ENCODE data around the gene ABCA7.
A peak's percentile ranks its signal among the peaks of the same experiment; 100 is the strongest.

ABCA7 gene

DNA sequence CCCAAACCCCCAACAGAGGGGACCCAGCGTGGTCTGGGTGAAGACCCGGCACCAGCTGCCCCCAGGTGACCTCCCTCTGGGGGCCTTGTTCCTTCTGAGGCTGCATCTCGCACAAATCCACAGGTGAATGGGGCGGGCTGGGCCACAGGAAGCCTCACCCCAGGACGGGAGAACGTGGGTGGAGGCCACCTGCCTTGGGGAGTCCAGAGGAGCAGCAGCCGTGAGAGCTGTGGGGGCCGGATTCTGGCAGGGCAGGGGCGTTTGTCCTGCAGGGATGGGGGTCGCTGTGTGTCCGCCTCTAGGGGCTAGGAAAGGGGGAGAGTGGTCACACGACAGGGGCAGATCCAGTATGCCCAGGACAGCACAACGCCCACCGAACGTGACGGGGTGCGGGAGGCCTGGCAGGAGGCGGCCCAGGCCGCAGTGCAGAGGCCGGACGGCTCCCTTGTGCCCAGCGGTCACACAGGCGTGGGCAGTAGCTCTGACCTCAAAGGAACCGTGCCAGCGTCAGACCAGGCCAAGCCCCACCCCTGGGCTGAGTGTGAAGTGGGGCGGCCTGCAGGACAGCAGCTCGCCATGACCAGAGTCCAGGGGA, 48.6 kb downstream of the ABCA7 start:
- ATAC-seq, result peak; percentile 6

DNA sequence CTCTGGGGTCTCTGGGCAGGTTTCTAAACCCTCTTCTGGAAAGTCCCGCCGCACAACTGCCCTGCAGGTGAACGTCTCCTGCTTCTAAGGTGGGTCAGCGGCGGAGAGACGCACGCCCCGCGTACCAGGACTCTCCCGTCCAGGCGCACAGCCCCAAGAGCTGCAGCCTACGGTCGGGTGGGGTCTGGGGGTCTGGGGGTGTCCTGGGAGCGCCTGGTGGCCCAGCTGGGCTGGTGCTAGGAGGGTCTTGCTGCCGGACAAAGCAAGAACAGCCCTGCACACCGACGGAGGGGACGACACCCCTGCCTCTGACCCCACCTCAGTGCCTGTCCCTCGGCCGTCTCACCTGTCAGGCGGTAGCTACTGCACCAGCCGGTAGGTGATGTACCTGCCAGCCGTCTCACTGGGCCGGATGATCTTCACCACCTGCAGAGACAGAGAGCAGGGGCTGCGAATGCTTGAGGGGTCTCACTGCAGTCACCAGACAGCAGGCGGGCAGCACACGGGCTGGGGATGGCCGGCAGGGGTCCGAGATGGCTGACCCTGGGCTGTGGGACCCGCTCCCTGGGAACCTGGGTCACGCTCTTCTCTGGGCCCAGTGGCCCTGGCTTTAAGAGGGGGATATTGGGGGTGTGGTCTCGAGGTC, 49.3 kb downstream of the ABCA7 start:
- no peak for ATAC-seq

DNA sequence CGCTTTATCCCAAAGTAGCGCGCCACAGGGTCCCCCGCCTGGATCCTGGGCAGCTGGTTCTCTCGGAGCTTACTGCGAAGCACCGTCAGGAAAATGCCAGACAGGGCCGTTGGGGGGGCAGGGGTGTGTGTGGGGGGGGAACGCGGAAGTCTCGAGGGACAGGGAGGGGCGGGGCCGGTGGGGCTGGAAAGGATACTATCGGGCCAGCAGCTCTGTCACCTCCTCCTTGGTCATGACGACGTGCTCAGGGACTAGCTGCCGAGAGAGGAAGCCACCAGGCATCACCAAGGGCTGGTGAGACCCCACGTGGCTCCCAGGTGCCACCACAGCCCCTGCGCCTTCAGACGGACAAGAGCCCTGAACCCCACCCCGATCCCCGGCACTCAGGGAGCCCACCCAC, 50.0 kb downstream of the ABCA7 start:
- ATAC-seq, result no peak

DNA sequence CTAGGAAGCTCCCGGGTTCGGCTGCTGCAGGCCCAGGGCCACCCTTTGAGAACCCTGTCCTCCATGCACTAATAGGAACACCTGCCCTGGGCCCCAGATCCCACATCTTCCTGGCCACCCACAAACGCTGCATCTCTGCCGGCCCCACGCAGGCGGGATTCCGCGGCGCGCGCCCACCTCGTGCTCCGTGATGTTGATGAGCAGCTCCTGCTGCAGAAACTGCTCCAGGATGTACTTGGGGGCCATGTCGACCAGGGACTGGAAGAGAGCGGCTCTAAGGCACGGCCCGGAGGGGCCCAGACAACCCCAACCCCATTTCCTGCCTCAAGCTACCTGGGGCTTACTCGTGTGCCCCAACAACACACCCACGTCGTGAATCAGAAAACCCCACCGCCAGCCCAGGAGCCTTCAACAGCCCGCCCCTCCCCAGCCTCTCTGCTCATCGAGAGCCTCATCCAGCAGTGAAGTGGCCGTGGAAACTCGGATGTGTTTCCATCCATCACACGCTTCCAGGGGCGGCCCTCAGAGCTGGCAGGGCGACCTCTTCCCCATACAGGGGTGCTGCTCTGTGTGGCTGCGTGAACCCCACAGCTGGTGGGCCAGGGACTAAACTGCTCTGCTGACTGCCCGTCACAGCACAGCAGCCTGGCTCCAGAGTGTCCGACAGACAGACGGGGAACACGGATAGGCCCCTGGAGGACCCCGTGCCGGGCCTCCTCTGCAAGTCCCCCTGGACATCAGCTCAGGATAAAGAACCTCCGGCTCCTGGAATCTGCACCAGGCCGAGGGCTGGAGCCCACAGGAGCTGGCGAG, 51.0 kb downstream of the ABCA7 start:
- ATAC-seq, result no peak

DNA sequence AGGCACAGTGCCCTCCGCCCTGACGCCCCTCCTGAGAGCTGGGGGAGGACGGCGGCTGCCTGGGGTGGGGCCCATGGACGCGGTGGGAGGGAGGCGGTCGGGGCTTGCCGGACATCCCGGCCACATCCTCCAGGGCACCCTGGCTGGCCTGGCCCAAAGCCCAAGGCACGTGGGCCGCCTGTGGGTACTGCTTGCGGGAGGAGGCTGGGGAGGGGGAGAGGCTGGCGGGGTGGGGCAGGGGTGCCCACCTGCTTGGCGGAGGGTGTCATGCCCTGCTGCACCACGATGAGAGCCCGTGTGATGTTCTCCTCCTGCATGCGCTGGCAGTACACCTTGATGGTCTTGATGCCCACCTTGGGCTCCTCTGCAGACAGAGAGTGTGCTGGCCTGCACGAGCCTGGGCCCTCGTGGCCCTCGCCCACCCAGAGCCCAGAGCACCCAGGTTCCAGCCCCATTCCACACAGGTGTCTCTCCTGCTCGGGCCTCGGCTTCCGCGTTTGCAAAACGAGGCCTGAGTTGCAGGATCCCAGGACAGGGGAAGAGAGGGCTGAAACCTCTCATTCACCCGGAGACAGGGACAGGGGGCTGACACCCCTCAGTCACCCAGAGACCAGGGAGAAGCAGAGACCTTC, 51.8 kb downstream of the ABCA7 start:
- no peak for ATAC-seq

DNA sequence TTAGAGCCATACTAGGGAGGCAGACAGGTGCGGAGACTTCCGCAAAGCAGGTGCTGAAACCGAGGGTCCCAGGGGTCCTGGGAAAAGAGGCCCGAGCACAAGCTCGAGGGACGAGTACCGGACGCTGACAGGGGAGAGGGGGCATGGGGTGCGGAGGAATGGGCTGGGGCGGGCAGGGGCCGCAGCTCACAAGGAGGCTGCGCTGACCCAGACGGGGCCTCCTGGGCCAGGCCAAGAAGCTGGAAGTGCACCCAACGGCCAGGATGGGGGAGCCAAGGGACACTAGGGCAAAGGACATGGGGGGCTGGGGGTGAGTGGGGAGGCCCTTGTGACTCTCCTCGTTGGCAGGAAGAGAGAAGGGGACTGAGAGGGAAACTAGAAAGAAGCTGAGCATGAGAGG, 53.4 kb downstream of the ABCA7 start:
- ATAC-seq, result no peak

DNA sequence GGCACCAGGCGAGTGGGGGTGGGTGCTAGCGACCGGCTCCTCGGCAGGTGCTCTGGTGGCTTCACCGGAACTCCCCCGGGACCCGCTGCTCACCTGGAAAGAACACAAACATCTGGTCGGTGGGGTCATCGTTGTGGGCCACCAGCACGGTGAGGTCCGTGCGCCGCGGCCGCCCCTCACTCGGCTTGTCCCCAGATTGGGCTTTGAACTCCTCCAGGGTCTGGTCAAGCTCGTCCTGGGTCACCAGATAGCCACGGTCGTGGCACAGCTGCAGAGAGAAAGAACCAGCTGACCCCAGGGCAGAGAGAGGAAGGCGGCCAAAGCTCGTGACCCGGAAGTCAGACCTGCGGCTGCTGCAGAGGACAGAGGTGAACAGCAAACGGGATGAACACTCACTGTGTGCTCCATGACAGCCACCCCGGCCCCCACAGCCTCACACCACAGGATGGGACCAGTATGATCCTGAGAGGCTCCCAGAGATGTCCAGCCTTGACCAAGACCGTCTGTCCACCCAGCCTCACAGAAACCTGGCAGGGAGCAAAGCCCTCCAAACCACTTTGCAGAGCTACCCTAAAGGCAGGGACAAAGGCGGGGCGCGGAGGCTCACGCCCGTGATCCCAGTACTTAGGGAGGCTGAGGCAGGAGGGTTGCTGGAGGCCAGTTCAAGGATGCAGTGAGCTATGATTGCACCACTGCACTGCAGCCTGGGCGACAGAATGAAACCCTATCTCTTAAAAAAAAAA, 54.1 kb downstream of the ABCA7 start:
- ATAC-seq, result no peak

DNA sequence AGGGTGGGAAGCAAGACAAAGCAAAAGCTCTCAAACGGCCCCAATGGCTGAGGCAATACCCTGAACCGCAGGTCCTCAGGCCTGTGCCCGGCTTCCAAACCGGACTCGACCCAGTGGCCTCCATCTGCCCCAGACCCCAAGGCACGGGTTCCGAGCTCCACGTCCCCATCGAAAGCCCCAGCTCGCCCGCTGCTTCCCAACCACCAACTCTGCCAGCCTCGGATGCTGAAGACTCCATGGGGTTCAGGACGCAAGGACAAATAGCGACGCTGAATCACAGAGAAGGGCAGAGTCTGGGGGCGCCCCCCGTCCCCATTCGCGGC, 54.7 kb downstream of the ABCA7 start:
- peak in 1 of 2 donors; percentile 9 for ATAC-seq

DNA sequence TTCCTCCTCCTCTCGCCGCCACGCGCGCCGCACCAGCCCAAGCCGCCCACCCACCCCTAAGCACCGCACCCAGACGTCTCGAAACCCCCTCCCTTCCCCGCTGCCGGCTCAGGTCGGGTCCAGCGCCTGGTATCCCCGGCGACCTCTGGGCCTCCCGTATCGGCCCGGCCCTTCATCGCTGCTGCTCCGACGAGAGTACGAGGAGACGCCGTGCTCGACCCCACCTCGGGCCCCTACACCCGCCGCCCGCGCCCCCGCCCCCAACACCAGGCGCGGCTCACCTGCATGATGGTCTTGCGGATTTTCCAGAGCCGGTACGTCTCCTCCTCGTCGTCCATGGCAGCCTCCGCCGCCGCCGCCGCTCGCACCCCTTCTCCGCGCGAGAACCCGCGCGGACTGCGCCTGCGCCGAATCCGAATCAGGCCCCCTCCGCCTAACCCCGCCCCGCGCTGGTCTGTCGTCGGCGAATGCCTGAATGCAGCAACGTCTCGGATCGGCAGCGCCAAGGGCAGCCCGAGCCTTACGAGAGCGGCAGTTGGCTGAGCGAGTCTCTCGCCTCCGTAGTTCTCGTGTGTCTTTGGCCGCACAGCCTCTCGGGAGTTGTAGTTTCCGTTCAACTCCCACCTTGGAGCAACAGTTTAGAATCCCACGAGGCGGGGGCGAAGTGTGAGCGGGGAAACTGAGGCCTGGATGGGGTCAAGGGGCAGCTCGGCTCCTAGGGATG, 55.2 kb downstream of the ABCA7 start, which contains the start of gene POLR2E:
Gene POLR2E (minus strand): TSS at position 398 of the 724 bp plus-strand sequence. CDS start 60 bp downstream, at position 338.
- peak; percentile 95 to 97 for ATAC-seq

DNA sequence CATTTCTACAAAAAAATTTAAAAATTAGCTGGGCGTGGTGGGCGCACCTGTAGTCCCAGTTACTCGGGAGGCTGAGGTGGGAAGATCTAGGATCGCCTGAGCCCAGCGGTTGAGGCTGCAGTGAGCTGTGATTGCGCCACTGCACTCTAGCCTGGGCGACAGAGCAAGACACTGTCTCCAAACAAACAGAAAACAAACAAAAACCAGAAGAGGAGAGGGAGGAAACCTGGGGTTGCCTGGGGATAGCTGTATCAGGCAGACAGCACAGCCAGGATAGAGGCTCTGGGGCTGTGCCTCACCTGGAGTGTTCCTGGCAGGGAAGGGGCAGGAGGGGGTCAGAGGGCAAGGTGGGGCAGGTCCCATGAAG, 57.9 kb downstream of the ABCA7 start:
- no peak for ATAC-seq

DNA sequence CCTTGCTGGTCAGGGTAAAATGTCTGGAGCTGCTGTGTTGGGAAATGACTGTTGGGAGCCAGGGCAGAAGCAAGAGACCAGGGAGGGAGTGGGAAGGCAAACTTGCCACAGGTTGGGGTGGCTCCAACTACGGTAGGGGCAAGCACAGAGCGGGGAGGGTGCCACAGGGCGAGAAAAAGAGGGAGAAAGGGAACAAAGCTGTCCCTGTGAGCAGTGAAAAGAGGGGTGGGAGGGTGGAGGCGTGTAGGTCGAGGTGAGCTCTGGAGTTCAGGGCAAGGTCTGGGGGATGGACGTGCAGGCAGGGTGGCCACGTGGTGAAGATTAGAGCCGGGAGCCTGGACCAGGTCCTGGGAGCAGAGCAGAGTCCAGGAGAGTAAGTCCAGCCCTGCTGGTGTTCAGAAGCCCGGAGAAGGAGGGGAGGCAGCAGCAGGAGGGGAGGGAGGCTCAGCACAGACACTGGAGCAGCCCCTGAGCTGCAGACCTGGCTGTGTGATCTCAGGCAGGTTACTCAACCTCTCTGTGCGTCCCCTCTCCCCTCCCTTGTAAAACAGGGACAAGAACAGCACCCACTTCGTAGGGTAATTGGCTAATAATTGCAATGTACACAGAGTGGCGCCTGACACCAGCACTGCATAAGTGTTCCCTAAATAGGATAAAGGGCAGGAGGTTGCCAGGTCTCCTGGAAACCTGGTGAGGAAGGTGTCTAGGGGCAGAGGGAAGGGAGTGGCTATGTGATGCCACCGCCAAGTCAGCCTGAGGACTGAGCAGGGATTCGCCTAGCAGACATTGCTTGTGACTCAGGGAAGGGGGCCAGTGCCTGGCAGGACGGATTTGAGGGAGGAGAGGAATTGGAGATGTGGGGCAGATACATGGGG, 58.5 kb downstream of the ABCA7 start:
- ATAC-seq, result no peak

DNA sequence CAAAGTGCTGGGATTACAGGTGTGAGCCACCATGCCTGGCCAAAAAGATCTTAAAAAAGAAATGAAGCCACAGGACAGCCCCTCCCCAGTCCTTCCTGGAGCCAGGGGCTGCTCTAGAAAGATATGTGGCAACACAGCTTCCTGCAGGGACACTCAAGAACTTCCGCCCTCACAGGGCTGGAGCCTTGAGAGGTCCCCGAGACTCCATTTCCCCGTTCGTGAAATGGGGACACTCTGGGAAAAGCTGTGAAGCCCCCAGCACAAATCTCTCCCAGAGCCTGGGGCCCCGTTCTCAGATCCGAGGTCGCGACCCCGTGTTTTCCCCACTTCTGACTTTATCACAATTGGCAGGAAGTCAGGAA, 61.4 kb downstream of the ABCA7 start:
- no peak for ATAC-seq

DNA sequence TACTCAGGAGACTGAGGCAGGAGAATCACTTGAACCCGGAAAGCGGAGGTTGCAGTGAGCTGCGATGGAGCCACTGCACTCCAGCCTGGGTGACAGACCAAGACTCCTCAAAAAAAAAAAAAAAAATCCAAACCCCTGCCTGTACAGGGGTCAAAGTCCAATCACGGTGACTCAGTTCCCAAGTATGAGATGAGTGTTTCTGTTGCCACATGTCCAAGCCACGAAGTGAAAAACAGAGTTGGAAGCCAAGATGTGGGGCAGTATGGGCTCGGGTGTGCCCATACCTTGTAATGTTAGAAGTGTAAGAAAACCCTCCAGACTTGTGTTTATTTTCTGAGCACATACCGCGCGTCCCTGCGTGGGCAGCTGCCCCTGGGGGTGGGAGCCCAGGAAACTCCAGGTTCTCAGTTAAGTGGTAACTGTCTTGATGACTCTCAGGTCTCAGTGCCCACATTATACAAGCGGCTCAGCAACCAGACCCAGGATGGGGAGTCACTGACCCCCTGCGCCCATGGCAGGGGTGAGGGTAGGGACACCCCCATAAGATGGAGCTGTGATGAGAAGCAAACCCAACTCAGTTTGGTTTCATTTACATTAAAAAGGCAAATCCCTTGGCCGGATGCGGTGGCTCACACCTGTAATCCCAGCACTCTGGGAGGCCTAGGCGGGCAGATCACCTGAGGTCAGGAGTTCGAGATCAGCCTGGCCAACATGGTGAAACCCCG, 62.7 kb downstream of the ABCA7 start:
- ATAC-seq, result peak; percentile 1 to 11

DNA sequence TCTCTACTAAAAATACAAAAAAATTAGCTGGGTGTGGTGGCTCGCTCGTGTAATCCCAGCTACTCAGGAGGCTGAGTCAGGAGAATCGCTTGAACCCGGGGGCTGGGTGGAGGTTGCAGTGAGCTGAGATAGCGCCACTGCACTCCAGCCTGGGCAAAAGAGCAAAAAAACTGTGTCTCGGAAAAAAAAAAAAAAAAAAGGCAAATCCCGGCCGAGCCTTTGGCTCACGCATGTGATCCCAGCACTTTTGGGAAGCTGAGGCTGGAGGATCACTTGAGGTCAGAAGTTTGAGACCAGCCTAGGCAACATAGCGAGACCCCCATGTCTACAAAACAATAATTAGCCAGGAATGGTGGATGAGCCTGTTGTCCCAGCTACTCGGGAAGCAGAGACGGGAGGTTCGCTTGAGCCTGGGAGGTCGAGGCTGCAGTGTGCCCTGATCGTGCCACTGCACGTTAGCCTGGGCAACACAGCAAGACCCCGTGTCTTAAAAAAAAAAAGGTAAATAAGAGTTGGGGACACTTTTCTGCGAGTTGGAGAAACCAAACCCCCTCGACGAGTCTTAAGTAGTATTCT, 63.3 kb downstream of the ABCA7 start:
- no peak for ATAC-seq

DNA sequence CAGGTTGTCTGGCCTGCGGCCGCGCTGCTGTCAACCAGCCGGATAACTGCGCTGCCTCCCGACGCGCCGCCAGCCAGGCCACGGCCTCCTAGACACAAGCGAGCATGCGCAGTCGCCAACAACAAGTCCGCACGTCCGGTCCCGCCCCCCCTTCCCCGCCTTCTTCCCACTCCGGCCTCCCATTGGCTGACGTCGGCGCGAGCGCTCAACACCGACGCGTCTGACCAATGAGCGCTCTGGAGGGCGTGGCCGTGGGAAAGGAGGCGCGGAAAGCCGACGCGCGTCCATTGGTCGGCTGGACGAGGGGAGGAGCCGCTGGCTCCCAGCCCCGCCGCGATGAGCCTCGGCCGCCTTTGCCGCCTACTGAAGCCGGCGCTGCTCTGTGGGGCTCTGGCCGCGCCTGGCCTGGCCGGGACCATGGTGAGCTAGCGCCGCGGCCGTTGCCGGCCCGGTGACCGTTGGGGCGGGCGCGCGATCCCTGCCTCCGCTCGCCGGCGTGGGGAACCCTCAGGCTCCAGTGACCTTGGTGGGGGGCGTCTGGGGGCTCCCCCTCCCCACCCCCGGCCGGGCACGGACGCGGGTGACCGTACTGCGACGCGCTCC, 63.9 kb downstream of the ABCA7 start, which contains the start of gene GPX4:
Gene GPX4 (plus strand): TSS at position 287 of the 603 bp plus-strand sequence. CDS start 50 bp downstream, at position 337.
- ATAC-seq, result peak; percentile 83 to 85

DNA sequence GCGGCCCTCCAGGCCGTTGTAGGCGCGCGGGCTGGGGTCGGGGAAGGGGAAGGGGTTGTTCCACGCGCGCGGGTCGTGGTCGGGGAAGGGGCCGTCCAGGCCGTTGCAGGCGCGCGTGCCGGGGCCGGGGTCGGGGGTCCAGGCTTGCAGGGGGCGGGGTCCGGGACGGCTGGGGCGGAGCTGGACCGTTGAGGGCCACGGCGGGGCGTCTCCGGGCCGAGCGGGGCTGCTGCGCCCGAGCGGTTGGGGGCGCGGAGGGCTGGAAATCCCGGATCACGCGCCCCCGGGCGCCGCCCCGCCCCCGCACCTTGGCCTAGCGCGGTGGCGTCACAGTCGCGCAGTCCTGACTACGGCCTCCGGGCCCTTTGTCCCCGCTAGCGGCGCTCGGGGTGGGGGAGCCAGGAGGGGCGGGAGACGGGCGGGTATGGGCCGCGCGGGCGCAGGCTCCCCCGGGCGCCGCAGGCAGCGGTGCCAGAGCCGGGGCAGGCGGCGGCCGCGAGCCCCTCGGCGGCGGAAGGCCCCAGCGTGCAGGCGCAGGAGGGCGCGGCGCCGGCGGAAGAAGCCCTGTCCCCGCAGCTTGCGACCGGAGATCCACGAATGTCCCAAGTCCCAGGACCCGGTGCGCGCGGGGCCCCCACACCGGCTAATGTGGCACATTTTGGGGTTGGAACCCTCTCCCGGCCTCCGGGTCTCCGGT, 64.6 kb downstream of the ABCA7 start:
- peak; percentile 33 to 45 for ATAC-seq

DNA sequence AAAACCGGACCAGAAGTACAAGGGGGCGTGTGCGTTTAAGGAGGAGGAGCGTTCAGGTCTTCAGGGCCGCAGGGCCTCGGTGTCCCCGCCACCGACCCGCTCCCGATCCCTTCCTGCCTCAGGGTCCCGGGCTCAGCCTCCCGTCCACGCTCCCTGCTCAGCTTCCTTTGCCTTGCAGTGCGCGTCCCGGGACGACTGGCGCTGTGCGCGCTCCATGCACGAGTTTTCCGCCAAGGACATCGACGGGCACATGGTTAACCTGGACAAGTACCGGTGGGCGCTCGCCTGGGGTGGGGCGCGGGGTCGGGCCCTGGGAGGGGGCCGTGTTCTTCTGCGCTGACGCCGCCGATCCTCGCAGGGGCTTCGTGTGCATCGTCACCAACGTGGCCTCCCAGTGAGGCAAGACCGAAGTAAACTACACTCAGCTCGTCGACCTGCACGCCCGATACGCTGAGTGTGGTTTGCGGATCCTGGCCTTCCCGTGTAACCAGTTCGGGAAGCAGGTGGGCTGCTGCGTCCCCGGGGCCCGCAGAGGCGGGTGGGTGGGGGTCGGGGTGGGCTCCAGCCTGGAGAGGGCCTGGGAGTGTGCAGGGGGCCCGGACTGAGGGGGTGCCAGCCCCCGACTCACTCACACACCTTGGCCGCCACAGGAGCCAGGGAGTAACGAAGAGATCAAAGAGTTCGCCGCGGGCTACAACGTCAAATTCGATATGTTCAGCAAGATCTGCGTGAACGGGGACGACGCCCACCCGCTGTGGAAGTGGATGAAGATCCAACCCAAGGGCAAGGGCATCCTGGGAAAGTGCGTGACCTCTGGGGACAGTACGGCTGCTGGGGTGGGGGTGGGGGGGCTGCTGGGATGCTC, 65.3 kb downstream of the ABCA7 start:
- no peak for ATAC-seq

Measured in activated CD4-positive, CD25-positive, alpha-beta regulatory T cell treated with anti-CD3 and anti-CD28 coated beads, Interleukin-2, amount 50 U/mL, for 24 hours (primary cell).